Stimulated activated naive CD8-positive, alpha-beta T cell treated with anti-CD3 and anti-CD28 coated beads, Interleukin-15, Interleukin-2, amounts not matched to agents 100 U/mL and 50 U/mL, for 24 hours (primary cell): ENCODE data around the gene SNX21.
"Not testable (repeated sequence)": the region's sequence is repeated elsewhere in the genome, so short reads cannot be mapped to it uniquely, and the experiment has no call there.

Experiments used
- ATAC-seq: fragments of 150-1000 bp; cut with Tn5 transposase; one replicate; pipeline ENCODE4 v1.10.0; 2021
- DNase-seq: peaks from one replicate; pipeline ENCODE4 v3.0.0; 2021

The SNX21 gene, protein sequence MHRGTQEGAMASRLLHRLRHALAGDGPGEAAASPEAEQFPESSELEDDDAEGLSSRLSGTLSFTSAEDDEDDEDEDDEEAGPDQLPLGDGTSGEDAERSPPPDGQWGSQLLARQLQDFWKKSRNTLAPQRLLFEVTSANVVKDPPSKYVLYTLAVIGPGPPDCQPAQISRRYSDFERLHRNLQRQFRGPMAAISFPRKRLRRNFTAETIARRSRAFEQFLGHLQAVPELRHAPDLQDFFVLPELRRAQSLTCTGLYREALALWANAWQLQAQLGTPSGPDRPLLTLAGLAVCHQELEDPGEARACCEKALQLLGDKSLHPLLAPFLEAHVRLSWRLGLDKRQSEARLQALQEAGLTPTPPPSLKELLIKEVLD

DNA sequence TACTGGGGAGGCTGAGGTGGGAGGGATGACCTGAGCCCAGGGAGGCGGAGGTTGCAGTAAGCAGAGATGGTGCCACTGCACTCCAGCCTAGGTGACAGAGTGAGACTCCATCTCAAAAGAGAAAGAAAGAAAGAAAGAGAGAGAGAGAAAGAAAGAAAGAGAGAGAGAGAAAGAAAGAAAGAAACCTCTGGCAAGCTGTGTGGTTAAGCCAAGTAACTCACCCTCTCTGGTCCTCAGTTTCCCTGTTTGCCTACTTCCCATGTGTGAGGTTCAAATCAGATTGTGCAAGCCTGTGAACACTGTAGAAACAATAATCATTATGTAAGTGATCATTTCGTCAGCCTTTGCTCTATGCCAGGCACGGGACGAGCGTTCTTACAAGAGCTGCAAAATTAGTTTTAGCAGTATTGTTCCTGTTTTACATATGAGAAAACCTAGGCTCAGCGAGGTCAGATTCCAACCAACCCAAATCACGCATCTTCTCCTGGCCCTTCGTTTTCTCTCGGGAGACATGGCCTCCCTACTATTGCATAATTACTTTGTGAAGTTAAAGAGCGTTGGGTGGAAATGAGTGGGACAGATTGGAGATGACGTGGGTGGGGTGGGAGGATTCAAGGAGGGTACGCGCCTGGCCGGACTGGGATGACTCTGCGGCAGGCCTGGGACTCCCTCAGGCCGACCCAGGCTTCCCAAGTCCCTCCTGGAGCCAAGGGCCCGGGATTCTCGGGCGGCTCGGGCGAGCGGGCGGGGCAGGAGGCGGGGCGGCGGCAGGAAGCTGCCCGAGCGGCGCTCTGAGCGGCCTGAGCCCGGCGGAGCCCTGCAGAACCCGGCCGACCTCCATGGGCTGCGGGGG is at the start of gene SNX21:
Gene SNX21, plus strand, starts transcription at position 770 of the 853 bp plus-strand sequence. CDS start 121 bp downstream, outside the sequence.
- peak; percentile 40 for DNase-seq
- ATAC-seq = peak; percentile 50

DNA sequence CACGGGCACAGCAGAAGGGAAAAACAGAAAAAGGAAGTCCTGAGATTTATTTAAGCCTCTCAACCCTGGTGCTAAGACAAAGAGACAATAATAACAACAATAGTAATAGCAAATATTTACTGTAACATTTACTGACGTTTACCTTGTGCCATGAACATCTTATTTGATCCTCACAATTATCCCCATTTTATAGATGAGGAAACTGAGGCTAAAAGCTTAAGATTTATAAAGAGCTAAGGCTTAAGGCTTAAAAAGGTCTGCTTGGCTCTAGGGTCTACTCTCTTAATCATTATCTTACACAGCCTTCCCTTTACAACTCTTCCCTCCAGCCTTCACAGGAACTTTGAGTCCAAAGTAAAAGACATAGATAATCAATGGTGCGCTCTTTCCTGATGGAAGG is 45.2 kb upstream of the SNX21 start:
- no peak for ATAC-seq

GRCh38 chr20:45792317-45793118 is 41.1 kb upstream of the SNX21 start:
- ATAC-seq (no peak), DNase-seq (peak; percentile 17)

More for the DNA sequence above, 45.2 kb upstream of the SNX21 start:
- no peak for DNase-seq

DNA sequence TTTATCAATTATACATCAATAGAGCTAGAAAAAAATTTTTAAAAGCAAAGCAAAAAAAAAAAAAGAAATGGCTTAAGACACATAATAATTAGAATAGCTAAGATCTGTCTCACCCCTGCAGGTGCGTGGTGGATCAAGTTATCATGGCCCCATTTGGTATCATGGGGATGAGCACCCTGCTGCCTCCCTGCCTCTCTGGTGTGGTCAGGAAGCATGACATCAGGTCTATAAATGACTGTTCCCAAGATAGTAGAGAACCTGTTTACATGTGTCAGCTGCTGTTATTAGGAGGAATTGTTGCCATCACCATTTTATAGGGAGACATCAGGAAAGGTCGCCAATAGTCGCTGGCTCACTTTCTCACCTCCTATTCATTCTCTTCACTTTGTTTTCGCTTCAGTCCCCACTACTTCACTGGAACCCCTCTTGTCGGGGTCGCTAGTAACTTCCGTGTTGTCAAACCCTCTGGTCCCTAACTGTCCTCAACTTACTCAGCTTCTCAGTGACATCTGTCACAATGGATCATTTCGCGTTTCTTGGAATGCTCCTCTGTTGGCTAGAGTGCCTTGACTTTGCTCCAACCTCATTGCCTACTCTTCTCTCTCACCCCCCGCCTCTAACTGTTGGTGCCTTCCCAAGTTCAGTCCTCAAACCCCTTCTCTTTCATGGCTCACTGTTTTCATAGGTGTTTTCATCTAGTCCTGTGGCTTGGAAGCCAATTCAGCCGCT is 37.1 kb upstream of the SNX21 start:
- DNase-seq (no peak), ATAC-seq (no peak)

GRCh38 chr20:45797510-45797909 is 36.1 kb upstream of the SNX21 start:
- not testable (repeated sequence) for DNase-seq, ATAC-seq

- not testable (repeated sequence) for ATAC-seq, DNase-seq
Observed at GRCh38 chr20:45797955-45798354, 35.6 kb upstream of the SNX21 start.

DNA sequence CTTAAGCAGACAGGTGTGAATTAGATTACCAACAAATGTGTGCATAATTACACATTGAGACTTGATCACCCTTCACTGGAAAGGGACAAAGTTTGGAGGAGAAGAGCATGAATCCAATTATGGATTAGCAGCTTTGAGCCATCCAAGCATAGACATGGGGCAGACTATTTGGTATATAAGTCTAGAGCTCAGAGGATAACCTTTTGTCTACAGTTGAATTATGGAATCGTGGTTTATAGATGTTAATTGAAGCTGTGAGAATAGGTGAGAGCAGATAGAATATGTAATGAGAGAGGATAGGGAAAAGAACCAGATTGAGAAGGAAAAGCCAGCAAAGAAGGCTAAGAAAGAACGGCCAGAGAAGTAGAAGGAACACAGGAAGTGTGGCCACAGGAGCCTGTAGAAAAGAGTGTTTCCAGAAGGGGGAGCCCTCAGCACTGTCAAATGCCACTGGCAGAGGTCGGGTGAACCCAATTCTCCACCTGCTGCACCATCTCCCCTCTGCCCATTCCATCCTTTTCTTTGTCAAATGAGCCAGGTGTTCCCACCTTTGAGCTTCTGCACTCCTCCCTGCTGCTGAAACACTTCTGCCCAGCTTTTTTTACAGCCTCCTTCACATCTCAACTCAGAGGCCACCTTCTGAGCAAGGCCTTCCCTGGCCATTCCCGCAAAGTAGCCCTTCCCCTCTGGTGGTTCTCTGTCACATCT is 34.5 kb upstream of the SNX21 start:
- peak; percentile 92 for ATAC-seq
- peak; percentile 70 for DNase-seq

DNA sequence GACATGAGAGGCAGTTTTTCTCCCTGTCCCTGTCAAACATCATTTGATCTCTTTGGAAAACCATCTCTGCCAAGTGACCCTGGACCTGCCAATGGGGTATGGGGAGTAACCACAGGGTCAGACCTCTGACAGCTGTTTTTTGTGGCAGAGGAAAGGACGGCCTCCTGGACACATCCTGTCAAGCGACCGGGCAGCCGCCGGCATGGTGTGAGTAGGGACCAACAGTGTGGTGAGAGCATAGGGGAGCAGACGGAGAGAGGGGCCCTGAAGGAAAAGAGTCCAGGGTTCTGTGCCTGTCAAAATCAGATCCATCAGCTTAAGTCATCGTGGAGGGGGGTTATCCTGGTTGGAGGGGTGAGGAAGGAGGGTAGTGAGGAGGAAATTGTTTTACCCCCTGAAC is 31.7 kb upstream of the SNX21 start:
- no peak for DNase-seq
- no peak for ATAC-seq

- no peak for DNase-seq
- no peak for ATAC-seq
Observed at GRCh38 chr20:45810191-45810970, 23.2 kb upstream of the SNX21 start.

DNA sequence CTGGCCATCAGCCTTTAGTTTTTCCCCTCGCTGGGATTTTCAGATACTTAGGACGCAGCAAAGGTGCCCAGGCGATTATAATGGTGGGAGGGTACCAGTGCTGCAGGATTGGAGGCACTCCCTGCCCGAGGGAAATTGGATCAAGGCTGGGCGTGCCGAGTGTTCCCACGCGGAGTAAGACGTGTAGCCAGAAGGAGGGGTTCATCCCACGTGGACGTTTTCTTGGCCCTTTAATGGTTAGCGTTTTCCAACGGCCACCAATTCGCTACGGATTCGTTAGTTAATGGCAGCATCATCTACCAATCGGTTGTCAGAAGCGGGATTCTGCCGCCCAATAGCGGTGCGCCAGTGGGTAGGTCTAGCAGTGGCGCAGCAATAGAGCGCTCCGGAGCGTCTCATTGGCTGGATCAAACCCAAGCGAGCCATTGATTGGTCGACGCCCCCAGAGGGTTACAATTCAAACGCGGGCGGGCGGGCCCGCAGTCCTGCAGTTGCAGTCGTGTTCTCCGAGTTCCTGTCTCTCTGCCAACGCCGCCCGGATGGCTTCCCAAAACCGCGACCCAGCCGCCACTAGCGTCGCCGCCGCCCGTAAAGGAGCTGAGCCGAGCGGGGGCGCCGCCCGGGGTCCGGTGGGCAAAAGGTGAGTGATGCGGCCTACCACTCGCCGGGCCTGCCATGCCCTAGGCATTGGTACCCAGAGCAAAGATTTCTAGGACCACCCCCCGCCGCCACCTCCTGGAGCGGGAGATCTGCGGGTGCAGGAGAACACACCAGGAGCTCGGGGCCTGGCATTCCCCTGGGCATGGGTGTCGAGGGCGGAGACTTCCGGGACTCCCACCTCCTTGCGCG is 21.2 kb upstream of the SNX21 start, which contains the start of gene UBE2C:
Gene UBE2C, plus strand, starts transcription at position 488 of the 849 bp plus-strand sequence. Its CDS starts 52 bp downstream, at position 540.
- DNase-seq = peak; percentile 94
- peak; percentile 100 for ATAC-seq

DNA sequence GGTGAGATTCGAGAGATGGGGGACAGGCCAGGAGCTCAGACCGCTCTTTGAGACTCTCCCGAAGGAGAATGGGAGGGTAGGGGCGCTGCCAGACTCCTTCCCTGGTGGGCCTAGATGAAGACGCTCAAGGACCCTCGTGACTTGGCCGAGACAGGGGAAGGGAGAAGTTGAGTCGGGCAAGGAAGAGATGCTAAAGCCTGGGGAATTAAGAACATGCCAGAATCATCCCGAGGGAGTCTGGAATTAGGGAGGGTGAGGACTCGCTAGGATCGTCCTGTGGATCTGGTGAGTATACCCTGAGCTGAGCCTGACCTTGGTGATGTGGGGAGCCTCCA is 20.6 kb upstream of the SNX21 start:
- no peak for ATAC-seq
- no peak for DNase-seq

GRCh38 chr20:45813489-45813888 is 20.1 kb upstream of the SNX21 start:
- no peak for DNase-seq
- no peak for ATAC-seq

GRCh38 chr20:45814314-45814713 is 19.3 kb upstream of the SNX21 start:
- ATAC-seq = no peak
- no peak for DNase-seq

GRCh38 chr20:45816951-45817350 is 16.6 kb upstream of the SNX21 start:
- ATAC-seq (no peak), DNase-seq (no peak)

DNA sequence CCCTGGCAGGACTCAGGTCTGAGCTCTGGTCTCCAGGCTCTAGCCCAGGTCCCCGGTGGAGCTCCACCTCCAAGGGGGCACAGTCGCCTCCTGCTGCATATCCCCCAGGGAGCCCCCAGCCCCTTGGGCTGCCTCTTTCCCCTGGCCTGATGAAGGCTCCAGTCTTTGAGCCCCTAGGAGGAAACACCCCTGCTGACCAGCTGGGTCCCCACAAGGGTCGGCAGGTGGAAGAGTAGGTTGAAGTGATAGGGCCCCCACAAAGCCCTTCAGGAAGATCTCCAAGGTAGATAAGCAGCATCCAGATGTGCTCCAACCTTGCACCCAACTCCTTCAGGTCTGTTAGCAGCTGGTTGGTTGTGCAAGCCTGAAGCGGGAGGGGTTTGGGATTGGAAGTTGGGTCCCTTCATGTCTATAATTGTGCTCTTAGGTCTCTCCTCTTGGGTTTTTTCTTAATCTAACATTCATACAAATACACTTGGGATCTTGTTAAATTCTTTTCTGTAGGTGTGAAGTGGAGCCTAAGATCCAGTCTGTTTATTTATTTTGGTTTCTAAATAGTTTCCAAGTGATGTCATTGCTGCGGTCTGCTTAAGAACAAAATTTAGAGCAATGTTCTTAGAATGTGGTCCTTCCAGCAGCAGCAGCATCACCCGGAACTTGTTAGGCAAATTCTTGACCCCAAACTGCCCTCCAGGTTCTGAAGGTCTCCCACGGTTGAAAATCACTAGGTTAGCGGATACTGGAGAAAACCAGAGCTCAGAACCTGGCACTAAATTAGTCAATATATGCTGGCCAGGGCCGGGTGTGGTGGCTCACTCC is 16.0 kb upstream of the SNX21 start:
- no peak for DNase-seq

GRCh38 chr20:45818239-45818638 is 15.4 kb upstream of the SNX21 start:
- no peak for ATAC-seq
- no peak for DNase-seq

More for the DNA sequence above, 16.0 kb upstream of the SNX21 start:
- ATAC-seq = no peak

- ATAC-seq = no peak
- DNase-seq = no peak
Observed at GRCh38 chr20:45819466-45819865, 14.1 kb upstream of the SNX21 start.

- DNase-seq (no peak), ATAC-seq (no peak)
Observed at GRCh38 chr20:45821947-45822346, 11.7 kb upstream of the SNX21 start.
